Activated naive CD8-positive, alpha-beta T cell treated with anti-CD3 and anti-CD28 coated beads, Interleukin-2, amount 10 ng/mL, durations not matched to agents 7 days and 5 days (primary cell): ENCODE measurements around the gene SEC24D. TPM values are rescaled to one million over a fixed set of nuclear protein-coding genes. Genes with fewer than 3 reads are reported as not detected.
A peak's percentile ranks its signal among the peaks of the same experiment; 100 is the strongest.

Experiments used
- ATAC-seq: fragments of 150-1000 bp; cut with Tn5 transposase; one replicate; pipeline ENCODE4 v1.10.0; 2021; ENCODE audit warnings: low read depth, moderate library complexity
- POLR2A ChIA-PET: fragments of 350-600 bp; sonication (Branson Sonifier 250); formaldehyde crosslinking; loops from one replicate; lab custom pipeline; 2021; ENCODE audit warnings: antibody characterized with exemption; lab: Charles Lee
- DNase-seq: peaks from one replicate; pipeline ENCODE4 v3.0.0; 2021
- H3K27ac Mint-ChIP-seq: one replicate; pipeline ENCODE4 v1.8.0; 2022; ENCODE audit warnings: mild to moderate bottlenecking, mixed read lengths
- H3K27me3 Mint-ChIP-seq: one replicate; pipeline ENCODE4 v1.8.0; 2022; ENCODE audit warnings: mild to moderate bottlenecking, moderate library complexity, mixed read lengths
- H3K36me3 Mint-ChIP-seq: one replicate; pipeline ENCODE4 v1.8.0; 2021; ENCODE audit warnings: mild to moderate bottlenecking, mixed read lengths
- H3K4me1 Mint-ChIP-seq: one replicate; pipeline ENCODE4 v1.8.0; 2021; ENCODE audit warnings: mixed read lengths
- H3K4me3 Mint-ChIP-seq: one replicate; pipeline ENCODE4 v1.8.0; 2022; ENCODE audit warnings: mild to moderate bottlenecking, moderate library complexity, mixed read lengths
- H3K9me3 Mint-ChIP-seq: one replicate; pipeline ENCODE4 v1.8.0; 2021; ENCODE audit warnings: mixed read lengths
- total RNA-seq, 2 experiments: library from RNA; stranded (reverse); gene quantifications; one replicate each; pipeline ENCODE4 v1.2.3, GENCODE V29; 2021

SEC24D gene
- total RNA-seq, 2 experiments from 2014 or later, result 26.2 to 28.4 TPM

DNA sequence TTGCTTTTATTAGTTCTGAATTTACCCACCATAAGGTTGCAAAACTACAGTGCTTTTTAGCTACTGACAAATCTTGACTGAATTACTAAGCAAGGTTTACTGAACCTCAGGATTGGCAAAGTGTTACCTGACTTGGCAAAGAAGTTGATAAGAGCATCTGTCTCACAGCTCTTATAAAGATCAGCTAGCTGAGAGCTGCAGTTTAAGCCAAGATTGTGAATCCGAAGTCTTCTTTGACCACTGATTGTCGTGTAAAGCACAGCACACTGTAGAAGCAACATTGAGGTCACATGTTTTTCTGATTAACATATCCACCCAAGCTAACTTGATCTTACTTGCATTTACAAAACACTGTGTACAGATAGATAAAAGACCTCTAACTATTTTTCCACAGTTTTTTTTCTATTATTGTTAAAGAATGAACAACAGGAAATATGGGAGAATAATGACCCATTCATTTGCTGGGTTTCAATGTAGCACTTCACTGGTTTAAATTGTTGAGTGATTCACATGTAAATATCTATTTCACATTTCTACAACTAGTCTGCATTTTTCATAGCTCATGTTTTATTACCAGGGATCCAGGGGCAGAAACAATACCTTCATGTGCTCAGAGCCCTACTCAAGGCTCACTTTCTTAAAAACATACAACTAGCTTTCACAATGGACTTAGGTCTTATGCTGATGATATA is 96.8 kb downstream of the SEC24D start:
- H3K36me3 Mint-ChIP-seq, result peaks cover 10% of the 10 kb centered on the region

GRCh38 chr4:118738090-118738489 is 97.8 kb downstream of the SEC24D start:
- no peak overlapping the region for H3K27ac Mint-ChIP-seq
- ATAC-seq, result no peak
- POLR2A ChIA-PET, result interaction anchor here (0.7 kb wide), 1 partner anchor 742 kb away, joined by 3 read pairs; no protein-coding TSS in a partner anchor

More for the DNA sequence above, 96.8 kb downstream of the SEC24D start:
- H3K4me3 Mint-ChIP-seq, result no peak overlapping the region
- no peak for ATAC-seq
- no peak overlapping the region for H3K27ac Mint-ChIP-seq
- H3K4me1 Mint-ChIP-seq, result no peaks in the 10 kb centered on the region
- H3K27me3 Mint-ChIP-seq, result no peaks in the 10 kb centered on the region
- H3K9me3 Mint-ChIP-seq, result no peaks in the 10 kb centered on the region
- DNase-seq, result no peak
- POLR2A ChIA-PET, result no interaction called here

GRCh38 chr4:118736900-118737299 is 99.0 kb downstream of the SEC24D start:
- ATAC-seq (no peak), DNase-seq (no peak)
- Mint-ChIP-seq H3K27me3 (no peaks in the 10 kb centered on the region), H3K9me3 (no peaks in the 10 kb centered on the region), H3K27ac (no peak overlapping the region), H3K4me1 (no peaks in the 10 kb centered on the region), H3K4me3 (no peak overlapping the region), H3K36me3 (peaks cover 12% of the 10 kb centered on the region)
- POLR2A ChIA-PET, result no interaction called here

More at GRCh38 chr4:118738090-118738489, 97.8 kb downstream of the SEC24D start:
- DNase-seq, result no peak
- peaks cover 12% of the 10 kb centered on the region for H3K36me3 Mint-ChIP-seq
- no peaks in the 10 kb centered on the region for H3K27me3 Mint-ChIP-seq
- H3K4me3 Mint-ChIP-seq, result no peak overlapping the region
- no peaks in the 10 kb centered on the region for H3K9me3 Mint-ChIP-seq
- H3K4me1 Mint-ChIP-seq, result no peaks in the 10 kb centered on the region

- H3K27ac Mint-ChIP-seq, result no peak overlapping the region
- no peak overlapping the region for H3K4me3 Mint-ChIP-seq
- H3K36me3 Mint-ChIP-seq, result peaks cover 15% of the 10 kb centered on the region
- ATAC-seq (no peak), DNase-seq (no peak)
- POLR2A ChIA-PET, result interaction anchor here (0.6 kb wide), 1 partner anchor 16 kb away, joined by 3 read pairs; no protein-coding TSS in a partner anchor
- no peaks in the 10 kb centered on the region for H3K27me3 Mint-ChIP-seq
- H3K4me1 Mint-ChIP-seq, result peaks cover 9% of the 10 kb centered on the region
- H3K9me3 Mint-ChIP-seq, result no peaks in the 10 kb centered on the region
Observed at GRCh38 chr4:118734491-118735205, 101.3 kb downstream of the SEC24D start.

- Mint-ChIP-seq H3K36me3 (peaks cover 19% of the 10 kb centered on the region), H3K27me3 (no peaks in the 10 kb centered on the region), H3K27ac (no peak overlapping the region), H3K4me3 (no peak overlapping the region), H3K9me3 (no peaks in the 10 kb centered on the region), H3K4me1 (peaks cover 11% of the 10 kb centered on the region)
- ATAC-seq, result no peak
- POLR2A ChIA-PET, result no interaction called here
- DNase-seq, result no peak
Observed at GRCh38 chr4:118732591-118733330, 103.2 kb downstream of the SEC24D start.

DNA sequence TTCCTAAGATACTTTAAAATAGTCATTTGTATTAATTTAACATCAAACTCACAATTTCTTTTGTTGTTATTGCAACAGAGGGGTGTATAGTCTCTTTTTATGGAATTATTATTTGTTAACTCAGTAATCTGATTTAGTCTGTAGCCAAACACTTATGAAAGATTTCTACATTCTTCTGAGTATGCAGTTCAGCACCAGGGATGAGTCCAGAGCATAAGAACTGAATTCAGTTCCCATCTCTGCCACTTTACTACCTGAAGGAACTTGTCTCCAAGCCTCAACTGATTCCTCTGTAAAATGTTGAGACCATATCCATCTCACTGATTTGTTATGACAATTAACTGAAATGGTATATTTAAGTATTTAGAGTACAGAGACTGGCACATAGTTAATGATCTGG is 105.2 kb downstream of the SEC24D start:
- H3K36me3 Mint-ChIP-seq, result peaks cover 29% of the 10 kb centered on the region

DNA sequence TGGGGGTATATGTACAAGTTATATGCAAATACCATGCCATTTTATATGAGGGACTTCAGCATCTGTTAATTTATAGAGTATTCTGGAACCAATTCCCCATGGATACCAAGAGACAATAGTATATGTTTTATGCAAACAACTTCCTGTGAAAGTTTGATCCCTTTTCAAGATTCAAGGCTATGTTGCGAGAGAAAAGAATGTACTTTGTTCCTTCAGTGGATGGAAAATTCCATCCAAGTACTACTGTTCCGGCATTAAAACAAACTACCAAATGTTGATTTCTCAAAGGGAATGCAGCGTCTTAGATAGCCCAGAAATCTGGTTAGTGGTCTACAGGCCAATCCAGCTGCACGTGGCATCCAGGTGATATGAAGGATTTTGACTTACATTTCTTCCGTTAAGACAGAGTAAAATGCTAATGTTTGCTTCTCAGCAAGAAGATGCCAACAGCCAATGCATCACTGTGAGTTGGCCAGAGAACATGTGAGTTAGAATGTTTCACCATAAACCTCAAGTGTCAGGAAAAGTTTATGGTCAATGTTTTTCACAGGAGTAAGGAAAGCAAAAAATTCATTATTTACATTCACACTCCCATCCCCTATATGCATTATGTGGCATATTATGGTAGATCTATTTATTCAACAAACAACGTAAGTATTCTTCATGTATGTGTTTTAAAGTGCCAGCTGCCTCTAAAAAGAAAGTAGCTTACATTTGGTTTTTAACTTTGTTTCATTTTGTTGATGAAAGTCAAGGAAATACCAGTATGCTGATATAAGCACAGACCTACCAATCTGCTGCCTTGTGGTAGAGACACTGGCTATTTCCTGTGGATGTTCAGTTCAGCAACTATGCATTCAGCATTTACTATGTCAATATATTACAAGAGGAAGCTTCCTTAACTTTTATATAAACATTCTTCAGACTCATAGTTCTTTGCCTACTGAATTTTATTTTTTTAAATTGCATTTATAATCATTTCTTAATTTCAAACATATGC is 106.3 kb downstream of the SEC24D start:
- DNase-seq (no peak), ATAC-seq (peak; percentile 97)
- Mint-ChIP-seq H3K27me3 (no peaks in the 10 kb centered on the region), H3K9me3 (no peaks in the 10 kb centered on the region), H3K4me3 (peak overlapping the region; percentile 60), H3K4me1 (peaks cover 14% of the 10 kb centered on the region), H3K36me3 (peaks cover 35% of the 10 kb centered on the region), H3K27ac (peak overlapping the region; percentile 78)
- POLR2A ChIA-PET, result no interaction called here

More for the DNA sequence above, 105.2 kb downstream of the SEC24D start:
- Mint-ChIP-seq H3K4me3 (no peak overlapping the region), H3K27ac (no peak overlapping the region), H3K27me3 (no peaks in the 10 kb centered on the region), H3K4me1 (peaks cover 14% of the 10 kb centered on the region), H3K9me3 (no peaks in the 10 kb centered on the region)
- ATAC-seq (no peak), DNase-seq (no peak)
- POLR2A ChIA-PET, result no interaction called here

- POLR2A ChIA-PET, result interaction anchor here (1.4 kb wide), 1 partner anchor 42 kb away, joined by 4 read pairs; the partner anchor contains the start of gene METTL14
- no peaks in the 10 kb centered on the region for H3K27me3 Mint-ChIP-seq
- H3K36me3 Mint-ChIP-seq, result peaks cover 33% of the 10 kb centered on the region
- DNase-seq (no peak), ATAC-seq (no peak)
- H3K4me1 Mint-ChIP-seq, result peaks cover 18% of the 10 kb centered on the region
- no peak overlapping the region for H3K4me3 Mint-ChIP-seq
- H3K9me3 Mint-ChIP-seq, result no peaks in the 10 kb centered on the region
- H3K27ac Mint-ChIP-seq, result no peak overlapping the region
Observed at GRCh38 chr4:118727360-118727759, 108.6 kb downstream of the SEC24D start.

DNA sequence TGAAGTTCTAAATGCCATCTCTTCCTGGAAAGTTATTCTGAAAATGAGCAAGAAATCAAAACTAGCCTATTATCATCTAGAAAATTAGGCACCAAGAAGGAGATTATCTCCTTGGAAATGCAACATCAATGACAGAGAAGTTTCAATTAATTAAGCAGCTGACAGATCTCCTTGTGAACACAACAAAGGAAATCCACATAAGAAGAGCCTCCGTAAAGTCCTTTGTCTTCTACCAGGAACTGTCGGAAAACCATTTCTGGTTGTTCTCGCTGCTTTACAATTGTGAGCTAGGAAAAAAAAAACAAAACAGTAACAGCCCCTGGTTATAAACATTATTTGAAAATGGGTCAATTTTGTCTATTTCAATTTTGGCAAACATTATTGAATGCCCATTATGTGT is 112.6 kb downstream of the SEC24D start:
- Mint-ChIP-seq H3K27me3 (no peaks in the 10 kb centered on the region), H3K36me3 (peaks cover 30% of the 10 kb centered on the region), H3K4me3 (no peak overlapping the region), H3K4me1 (peaks cover 8% of the 10 kb centered on the region), H3K9me3 (no peaks in the 10 kb centered on the region), H3K27ac (no peak overlapping the region)
- POLR2A ChIA-PET, result no interaction called here
- ATAC-seq (no peak), DNase-seq (no peak)

DNA sequence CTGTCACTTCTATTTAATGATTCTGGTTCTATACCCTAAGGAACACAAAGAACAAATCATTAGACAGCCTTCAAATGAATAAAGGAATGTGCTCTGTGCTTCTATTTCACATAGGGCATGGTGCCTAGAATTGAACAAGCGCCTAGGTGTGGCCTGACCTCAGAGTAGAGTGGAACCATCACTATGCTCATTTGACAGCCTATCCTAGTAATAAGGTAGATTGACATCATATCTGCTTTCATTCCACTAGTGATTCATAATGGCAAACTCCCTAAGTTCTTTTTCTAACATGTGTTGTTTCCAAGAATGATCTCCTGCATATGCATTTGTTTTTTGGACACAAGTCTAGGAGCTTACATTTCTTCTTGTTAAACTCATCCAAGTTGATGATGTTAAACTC is 114.2 kb downstream of the SEC24D start:
- Mint-ChIP-seq H3K36me3 (peaks cover 26% of the 10 kb centered on the region), H3K9me3 (no peaks in the 10 kb centered on the region), H3K4me3 (no peak overlapping the region), H3K27me3 (no peaks in the 10 kb centered on the region), H3K27ac (no peak overlapping the region), H3K4me1 (peaks cover 4% of the 10 kb centered on the region)
- DNase-seq (no peak), ATAC-seq (no peak)
- POLR2A ChIA-PET, result no interaction called here

GRCh38 chr4:118718511-118719170 is 117.3 kb downstream of the SEC24D start:
- DNase-seq, result no peak
- H3K4me3 Mint-ChIP-seq, result no peak overlapping the region
- no peaks in the 10 kb centered on the region for H3K4me1 Mint-ChIP-seq
- peaks cover 11% of the 10 kb centered on the region for H3K36me3 Mint-ChIP-seq
- H3K27ac Mint-ChIP-seq, result no peak overlapping the region
- POLR2A ChIA-PET, result no interaction called here
- no peaks in the 10 kb centered on the region for H3K9me3 Mint-ChIP-seq
- no peaks in the 10 kb centered on the region for H3K27me3 Mint-ChIP-seq
- ATAC-seq, result no peak

GRCh38 chr4:118716304-118716703 is 119.6 kb downstream of the SEC24D start:
- no peak for DNase-seq
- Mint-ChIP-seq H3K27ac (no peak overlapping the region), H3K4me1 (peaks cover 4% of the 10 kb centered on the region), H3K9me3 (no peaks in the 10 kb centered on the region), H3K27me3 (no peaks in the 10 kb centered on the region), H3K4me3 (no peak overlapping the region), H3K36me3 (peaks cover 15% of the 10 kb centered on the region)
- ATAC-seq, result no peak
- POLR2A ChIA-PET, result no interaction called here
